Right lung (tissue), 5 donors: ENCODE results near the gene WDFY2. TPM values are rescaled to one million over a fixed set of nuclear protein-coding genes. Genes with fewer than 3 reads are reported as not detected.

Experiments used
- DNase-seq, 2 donors: peaks; one replicate each; pipeline ENCODE4 v3.0.0-alpha.2; 2013
- polyA plus RNA-seq, 5 donors: library from polyadenylated mRNA; unstranded; fragments of 120-200 nt; gene quantifications; one replicate each; pipeline versions ENCODE4 v1.2.1 to v1.2.3, GENCODE V29; 2013; ENCODE audit warnings: inconsistent platforms in 1 of 5, low replicate concordance in 1 of 5; ENCODE audit not compliant: insufficient read length in 5 of 5, insufficient read depth in 1 of 5

WDFY2 gene
- polyA plus RNA-seq, 5 donors = 15.5 to 29.0 (median 24.8) TPM

DNA sequence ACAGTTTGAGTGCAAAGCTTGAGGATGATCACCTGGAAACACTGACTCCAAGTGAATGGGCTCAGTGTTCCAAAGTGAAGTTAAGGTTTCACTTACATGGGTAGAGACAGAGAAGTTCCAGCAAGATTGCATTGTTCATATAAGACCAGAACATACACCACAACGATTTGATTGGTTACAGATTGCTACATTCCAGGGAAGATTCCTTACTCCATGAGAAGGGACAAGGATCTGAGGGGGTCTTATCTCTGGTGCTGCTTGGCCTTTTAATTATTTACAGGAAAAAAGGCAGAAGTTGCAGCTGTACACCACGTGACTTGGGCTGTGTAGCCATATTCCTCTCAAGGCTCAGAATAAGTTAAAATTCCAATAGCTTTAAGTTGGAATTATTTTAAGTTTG lies 12.3 kb downstream of the WDFY2 start:
- DNase-seq = no peak

DNA sequence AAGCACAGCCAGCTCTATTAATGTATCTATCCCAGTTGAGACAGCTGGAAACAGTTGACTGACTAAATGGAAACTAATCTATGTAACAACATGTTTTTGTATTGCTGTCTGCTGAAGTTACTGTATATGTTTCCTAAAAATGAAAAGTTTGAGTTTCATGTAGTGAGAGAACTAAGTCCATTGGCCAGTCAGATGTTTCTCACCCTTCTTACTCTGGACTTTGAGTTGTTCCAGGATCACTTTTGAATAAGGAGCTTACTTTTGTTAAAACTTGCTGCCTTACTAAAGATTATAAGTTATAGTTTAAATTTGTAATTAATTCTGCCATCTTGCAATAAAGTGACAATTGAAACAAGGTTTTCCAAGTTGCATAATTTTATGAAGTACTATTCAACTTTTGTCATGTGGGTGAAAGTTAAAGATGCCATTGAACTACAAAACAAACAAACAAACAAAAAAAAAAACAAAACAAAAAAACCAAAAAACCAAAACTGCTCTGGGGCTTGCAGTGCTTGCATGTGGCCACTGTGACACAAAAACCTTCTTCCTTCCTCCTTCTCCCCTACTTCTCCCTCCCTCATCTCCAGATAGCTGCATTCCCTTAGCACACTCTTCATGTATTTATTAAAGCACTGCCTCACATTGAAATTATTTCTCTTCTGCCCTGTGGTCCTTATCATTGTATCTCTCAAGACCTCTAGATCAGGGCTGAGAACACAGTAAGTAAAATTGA lies 15.3 kb downstream of the WDFY2 start:
- no peak for DNase-seq

DNA sequence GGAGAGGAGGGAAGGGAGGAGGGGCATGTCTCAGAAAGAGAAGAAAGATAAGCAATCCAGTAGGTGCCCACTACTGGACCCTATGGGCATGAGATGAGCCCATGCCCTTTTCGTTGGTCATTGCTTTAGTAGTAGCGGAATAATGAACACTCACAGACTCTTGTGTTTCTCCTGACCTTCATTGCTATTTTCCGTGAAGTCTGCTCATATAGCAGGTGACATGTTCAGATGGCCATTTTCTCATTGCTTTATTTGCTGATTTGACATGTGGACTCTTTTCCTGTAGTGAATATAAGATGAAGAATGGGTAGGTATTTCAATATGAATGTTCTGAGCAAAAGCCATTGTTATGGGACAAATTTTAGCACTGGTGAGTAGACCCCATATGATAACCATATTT lies 16.4 kb downstream of the WDFY2 start:
- DNase-seq = no peak

DNA sequence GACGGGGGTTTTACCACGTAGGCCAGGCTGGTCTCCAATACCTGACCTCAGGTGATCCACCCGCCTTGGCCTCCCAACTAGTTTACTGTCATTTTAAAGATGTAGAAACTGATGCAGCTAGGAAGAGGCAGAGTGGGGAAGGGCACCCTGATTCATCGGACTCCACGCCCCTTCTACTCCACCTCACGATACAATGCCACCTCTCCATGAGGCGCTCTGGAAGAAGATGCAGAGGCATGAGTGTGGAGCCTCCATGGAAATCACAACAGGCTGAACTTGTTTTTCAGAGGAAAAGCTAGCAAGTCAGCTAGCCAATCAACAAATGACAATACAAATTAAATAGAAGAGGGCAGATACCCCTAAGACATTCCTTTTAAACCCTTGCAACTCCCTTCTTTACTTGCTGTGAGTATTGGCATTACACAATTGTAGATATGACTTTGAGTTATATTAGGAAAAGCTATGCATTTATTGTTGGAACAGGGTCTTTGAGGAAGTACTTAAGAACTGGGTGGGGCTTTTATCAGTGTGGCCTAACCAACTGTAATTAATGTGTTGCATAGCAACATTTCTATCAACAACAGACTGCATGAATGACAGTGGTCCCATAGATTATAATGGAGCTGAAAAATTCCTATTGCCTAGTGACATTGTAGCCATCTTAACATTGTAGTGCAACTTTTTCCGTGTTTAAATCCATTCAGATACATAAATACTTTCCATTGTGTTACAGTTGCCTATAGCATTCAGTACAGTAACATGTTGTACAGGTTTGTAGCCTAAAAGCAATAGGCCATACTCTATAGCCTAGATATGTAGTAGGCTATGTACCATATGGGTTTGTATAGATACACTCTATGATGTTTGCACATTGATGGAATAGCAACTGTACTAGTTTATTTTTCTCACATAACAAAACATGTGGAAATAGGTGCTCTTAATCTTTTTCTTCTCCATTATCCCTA lies 17.6 kb downstream of the WDFY2 start:
- no peak for DNase-seq

DNA sequence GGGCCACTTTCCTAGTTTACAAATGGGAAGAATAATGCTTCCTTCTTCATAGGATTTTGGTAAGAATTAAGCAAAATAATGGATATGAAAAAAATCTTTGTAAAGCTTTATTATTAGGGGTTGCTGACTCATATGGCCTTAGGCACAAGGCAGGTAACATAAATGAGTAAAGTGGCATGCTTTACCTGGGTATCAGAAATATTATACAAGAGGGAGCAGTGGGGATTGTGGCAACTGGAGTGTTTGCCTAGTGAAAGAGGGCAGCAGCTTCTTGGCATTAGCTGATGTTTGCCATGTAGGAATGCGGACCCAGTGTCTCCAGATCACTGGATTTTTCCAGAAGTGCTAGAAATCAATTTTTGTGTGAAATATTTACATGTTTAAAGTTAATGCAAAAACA lies 19.5 kb downstream of the WDFY2 start:
- no peak for DNase-seq

DNA sequence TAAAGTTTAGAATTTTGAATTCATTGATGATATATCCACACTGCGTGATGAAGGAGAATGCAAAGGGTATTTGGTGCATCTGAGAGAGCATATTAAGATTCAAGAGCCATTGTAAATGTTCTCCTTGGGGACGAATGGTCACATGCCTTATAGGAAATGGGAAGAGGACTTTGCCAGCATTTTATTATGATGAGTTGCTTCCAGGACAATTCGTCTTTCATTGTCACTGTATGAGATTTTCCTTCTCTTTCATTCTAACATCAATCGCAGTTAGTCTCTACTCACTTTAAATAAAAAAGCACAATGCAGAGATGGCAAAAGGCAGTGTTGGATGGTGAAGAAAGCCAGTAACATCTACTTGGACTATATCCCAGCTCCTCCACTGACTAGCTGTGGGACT lies 21.4 kb downstream of the WDFY2 start:
- DNase-seq = no peak

DNA sequence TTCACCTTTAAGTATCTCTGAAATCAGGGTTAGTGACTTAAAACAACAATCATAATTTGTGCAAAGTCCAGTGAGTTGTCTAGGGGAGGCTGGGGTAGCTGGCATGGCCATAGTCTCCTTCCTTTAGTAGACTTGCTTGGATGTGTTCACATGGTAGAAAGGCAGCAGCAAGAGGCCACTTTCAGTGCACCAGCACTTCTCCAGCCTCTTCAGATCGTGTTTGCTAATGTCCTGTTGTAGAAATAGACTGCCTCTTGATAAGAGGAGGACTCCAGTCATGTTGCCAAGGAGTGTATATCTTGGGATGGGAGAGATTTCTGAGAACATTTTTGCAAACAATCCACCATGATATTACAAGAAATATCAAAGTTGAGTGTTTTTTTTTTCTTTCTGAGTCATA lies 22.9 kb downstream of the WDFY2 start:
- DNase-seq = no peak

DNA sequence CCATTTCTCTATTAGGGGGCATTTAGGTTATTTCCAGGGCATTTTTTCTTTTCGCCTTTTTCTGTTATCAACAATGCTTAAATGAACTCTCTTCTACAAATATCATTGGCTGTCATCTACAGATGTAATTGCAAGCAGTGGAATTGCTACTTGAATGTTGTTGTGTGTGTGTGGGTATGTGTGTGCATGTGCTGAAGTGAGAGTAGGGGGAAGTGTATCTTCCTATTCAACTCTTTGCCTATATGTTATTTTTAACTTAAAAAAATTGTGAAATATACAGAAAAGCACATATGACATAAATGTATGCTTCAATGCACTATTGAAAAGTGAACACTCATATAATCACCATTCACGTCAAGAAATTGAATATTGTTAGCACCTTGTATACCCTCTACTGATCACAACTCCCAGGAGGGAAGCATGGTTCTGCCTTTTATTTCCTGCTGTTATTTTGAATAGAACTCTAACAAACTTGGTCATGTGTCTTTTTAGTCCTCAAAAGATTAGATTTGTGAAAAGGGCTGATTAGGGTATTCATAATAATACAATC lies 24.7 kb downstream of the WDFY2 start:
- DNase-seq = no peak

DNA sequence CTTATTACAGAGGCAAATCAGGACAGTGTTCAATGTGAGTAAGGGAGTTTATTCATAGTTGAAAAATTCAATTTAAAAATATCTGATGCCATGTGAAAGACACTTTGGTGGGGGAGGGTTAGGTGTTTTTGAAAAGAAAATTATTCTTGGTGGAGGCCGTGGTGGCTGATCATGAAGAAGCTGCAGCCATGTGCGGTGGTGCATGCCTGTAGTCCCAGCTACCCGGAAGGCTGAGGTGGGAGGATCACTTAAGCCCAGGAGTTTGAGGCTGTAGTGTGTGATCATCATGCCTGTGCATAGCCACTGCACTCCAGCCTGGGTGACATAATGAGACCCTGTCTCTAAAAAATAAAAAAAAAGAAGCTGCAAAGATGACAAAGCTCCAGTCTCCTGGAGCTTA lies 28.6 kb downstream of the WDFY2 start:
- DNase-seq = no peak

DNA sequence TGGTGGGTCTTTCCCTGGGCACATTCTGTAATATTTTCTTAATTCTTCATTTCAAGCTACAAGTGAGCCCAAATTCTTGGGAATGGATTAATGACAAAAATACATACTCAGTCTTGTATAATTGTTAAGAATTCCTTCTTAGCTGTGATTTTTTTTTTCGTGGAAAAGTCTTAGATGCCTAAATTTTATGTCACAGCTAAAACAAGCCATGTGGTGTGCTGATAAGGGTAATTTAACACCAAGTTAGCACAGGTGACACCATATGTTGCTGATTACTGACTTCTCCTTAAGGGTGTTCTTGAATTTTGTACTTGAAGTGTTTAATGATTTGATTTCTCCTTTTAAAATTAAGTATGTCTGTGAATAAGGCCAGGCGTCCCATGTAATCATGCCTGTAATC lies 29.3 kb downstream of the WDFY2 start:
- DNase-seq = no peak

DNA sequence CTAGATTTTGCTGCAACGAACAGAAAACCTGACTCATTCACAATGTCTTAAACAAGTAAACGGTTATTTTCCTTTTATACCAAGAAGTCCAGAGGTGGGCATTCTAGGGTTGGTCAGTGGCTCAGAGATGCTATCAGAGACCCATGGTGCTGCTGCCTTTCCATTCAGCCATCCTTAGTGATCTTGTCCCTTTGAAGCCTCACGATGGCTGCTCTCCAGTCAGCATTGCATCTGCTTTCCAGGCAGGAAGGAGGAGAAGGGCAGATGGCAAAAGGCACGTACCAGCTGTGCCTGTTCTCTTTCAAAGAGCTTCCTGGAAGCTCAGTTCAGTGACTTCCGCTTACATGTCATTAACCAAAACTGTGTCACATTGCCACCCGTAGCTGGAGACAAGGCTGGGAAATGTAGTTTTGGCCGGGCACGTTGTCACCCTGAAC lies 30.1 kb downstream of the WDFY2 start:
- DNase-seq = no peak

DNA sequence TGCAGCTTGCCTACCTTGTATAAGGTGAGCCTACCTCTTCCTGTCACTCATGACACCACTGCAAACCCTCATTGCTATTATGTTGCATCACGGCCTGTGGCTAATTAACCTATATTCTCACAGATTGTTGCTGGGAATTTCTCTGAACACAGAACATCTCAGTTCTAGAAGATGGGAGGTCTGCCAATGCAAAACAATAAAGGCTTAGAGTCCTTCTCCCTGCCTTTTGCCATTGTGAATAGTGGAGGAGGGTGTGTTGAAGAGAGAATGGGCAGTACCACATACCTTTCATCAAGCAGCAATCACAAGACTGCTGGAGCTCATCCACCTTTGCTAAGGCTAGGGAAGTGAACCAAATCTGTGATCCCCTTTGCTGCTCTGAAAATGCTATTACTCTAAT lies 34.4 kb downstream of the WDFY2 start:
- DNase-seq = no peak

DNA sequence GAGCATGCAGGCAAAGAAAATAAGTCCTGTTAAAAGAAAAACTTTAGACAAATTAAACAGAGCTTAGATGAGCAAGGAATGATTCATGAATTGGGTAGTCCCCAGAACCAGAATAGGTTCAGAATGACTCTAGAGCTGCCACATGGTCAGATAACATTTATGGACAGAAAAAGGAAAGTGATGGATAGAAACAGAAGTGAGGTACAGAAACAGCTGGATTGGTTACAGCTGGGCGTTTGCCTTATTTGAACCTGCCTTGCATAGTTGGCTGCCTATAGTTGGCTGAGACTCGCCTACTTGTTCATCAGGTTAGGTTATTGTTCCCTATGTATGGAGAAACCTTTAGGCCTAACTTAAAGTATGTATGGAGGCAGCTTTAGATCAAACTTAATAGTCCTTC lies 35.4 kb downstream of the WDFY2 start:
- no peak for DNase-seq

DNA sequence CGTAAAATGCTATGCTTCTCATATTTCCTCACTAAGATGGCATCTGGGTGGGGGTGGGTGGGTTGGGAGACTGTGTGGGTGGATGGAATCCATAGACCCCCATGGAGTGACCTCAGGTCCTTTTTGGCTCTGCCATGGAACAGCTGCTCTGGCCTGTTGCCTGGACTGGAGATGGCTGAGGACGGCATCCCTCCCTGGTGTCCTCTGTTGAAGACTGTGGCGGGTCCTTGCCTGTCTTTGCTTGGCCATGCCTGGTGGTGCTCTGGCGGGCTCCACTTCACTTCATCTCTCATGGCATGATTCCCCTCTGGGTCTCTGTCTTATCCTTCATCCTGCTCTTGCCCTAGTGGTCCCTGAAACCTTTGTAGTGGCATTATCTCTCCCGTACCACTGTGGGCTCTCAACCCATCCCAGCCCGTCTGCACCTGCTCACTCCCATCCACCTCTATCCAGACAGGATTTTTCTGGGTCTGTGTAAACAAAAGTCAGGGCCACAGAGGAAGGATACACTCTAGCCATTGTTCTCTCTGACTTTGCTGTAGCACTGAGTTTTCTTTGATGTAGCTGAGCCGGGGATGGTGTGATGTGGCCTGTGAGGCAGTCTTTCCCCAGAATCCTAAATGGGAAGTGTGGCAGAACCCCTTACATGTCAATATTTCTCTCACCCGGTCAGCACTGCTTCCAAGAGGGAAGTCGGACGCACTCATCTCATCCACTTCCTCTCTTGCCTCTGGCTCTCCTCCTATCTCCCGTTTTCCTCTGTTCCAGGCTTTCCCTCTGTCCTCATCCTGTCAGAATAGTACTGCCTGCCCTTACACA lies 36.1 kb downstream of the WDFY2 start:
- DNase-seq = no peak

DNA sequence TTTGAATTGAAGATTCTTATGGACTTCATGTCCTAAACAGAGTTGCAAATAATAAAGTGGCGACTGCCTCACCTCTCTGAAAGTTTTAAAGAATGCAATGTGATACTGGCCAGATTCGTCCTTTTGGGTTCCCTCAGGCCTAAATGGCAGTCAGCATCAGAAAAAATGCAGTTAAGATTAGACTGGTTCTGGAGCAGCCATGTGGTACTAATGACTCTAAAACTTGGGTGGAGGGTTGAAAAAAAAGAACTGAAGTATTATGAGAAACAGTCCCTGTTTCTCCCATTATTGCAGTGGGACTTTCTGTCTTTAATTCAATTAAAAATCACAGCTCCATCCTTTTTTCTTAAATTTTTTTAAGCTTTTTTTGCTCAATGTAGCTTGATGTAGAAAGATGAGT lies 37.3 kb downstream of the WDFY2 start:
- no peak for DNase-seq

DNA sequence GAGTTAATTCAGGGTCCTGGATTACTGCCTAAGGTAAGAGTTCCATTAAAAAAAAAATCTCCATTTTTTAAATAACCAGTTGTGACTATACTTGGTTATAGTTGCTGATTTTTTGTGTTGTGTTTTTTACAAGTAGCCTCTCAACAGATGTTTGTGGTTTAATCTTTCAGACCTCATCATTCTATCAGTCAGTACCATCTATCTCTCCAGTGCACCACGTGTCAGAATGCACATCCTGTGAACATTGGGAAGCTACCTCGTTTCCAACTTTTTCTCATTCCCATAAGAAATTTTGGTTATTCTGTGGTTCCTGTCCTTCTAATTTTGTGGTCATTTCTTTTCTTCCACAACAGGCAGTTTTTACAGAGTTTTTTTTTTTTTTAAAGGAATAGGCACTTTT lies 39.2 kb downstream of the WDFY2 start:
- DNase-seq = no peak

DNA sequence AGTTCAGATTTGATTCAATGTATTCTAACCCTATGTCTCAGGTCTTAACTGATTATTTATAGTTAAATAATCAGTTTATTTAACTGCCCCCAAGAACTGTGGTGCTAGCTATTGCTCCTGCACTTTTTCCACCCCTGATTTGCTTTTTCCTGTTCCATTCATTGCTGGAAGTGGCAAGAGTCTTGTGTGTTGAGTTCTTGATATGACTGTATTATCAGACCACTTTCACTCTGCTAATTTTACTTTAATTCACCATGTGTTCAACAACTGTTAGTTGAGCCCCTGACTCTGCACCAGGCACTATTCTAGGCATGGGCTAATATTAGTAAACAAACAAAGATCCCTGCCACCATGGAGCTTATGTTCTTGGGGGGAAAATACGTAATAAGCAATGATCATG lies 39.9 kb downstream of the WDFY2 start:
- DNase-seq = no peak

DNA sequence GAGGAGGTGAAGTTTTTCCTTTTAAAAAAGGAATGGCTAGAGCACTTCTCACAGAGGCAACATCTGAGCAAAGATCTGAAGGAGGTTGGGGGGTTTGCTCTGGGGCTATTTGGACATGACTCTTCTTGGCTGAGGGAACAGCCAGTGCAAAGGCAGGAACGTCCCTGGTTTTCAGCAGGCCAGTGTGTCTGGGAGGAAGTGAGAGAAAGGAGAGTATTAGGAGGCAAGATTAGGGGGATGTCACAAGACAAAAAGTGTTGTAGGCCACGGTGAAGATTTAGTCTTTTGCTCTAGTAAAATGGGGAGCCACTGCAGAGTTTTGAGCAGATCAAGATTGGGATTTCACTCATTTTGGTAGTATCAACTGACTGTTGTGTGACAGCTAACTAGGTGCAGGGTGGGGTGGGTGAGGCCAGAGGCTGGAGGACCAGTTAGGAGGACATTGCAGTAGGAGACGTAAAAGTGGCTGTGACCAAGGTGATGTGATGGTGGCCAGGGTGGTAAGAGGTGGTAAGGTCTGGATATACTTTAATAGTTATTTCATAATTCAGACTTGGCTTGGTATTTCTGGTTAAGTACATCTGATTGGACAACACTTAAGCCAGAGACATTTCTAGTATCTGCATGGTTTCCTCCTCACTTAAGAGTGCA lies 40.6 kb downstream of the WDFY2 start:
- DNase-seq = no peak

DNA sequence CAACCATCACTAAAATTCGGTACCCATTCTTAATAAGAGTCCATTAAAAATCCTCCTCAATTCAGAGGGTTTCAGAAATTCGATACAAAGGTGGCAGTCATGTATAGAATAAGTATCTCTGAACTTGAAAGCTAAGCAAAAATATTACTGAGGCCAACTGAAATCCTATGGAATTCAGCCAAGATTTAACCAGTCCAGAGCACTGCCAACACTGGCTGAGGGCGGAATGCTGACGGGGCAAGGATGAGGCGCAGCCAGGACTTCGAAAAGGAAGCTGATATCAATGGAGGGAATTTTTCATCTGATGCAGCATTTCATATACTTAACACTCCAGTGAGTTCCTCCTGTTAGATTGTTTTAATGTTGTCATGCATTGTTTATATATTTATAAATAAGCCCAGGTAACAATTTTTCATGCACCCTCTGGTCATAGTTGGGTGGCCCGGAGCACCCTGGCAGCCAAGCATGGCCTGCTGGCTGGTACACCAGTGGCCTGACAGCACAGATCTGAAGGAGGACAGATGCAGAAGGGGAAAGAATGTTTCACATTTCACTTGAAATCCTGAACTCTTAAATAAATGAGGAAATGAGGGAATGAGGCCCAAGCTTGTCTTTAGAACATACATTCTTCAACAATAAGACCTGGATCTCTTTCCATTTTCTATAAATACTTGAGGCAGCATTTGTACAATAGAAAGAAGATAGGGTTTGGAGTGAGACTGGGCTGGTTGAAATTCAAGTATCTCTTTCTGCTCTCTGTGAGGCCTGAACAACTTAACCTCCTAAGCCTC lies 41.5 kb downstream of the WDFY2 start:
- no peak for DNase-seq

DNA sequence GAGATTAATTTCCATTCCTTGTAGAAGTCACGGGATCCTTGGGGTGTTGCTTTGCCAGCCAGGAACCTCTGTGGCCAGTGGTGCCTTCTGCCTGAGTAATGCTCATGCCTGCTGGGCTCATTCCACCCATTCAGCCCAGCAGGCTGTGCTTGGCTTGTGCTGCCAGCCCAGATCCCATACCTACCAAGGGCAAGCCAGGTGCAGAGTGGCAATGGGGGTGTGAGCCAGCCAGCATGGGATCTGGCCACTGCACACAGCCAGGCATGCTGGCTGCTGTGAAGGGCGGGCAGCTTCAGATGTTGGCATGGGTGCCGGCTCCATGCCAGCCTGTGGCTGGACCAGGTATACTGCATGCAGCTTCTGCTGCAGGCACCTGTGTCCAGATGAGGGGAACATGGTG lies 42.5 kb downstream of the WDFY2 start:
- DNase-seq = no peak
